Kidney epithelial cell (primary cell): ENCODE data around the gene LYPD6. TPM values are rescaled to one million over a fixed set of nuclear protein-coding genes. Genes with fewer than 3 reads are reported as not detected.

Experiments used
- DNase-seq: peaks from one replicate; pipeline ENCODE4 v3.0.0-alpha.2; 2010; ENCODE audit warnings: low read depth
- H3K27me3 ChIP-seq: 2 replicates; pipeline ENCODE4 v1.6.0; 2011; ENCODE audit warnings: low read length; ENCODE audit not compliant: control insufficient read depth, insufficient read depth
- H3K36me3 ChIP-seq: 2 replicates; pipeline ENCODE4 v1.5.1; 2011; ENCODE audit warnings: low read length; ENCODE audit not compliant: control insufficient read depth, insufficient read depth
- H3K4me3 ChIP-seq: 2 replicates; pipeline ENCODE4 v1.5.1; 2011; ENCODE audit warnings: low read depth, mild to moderate bottlenecking, control low read depth, low read length
- CTCF ChIP-seq: IDR thresholded peaks from 2 replicates; pipeline ENCODE4 v1.5.1; 2011; ENCODE audit warnings: mild to moderate bottlenecking, moderate library complexity, low read length, control low read depth, inconsistent platforms; ENCODE audit not compliant: insufficient read depth, poor library complexity, severe bottlenecking
- total RNA-seq: library from RNA; depleted of rRNA; stranded (reverse); fragments of >200 nt; gene quantifications from 2 replicates; pipeline ENCODE4 v1.2.3, GENCODE V29; 2015

LYPD6 gene
- total RNA-seq, 1 donor from 2014 or later, result 3.7 TPM

DNA sequence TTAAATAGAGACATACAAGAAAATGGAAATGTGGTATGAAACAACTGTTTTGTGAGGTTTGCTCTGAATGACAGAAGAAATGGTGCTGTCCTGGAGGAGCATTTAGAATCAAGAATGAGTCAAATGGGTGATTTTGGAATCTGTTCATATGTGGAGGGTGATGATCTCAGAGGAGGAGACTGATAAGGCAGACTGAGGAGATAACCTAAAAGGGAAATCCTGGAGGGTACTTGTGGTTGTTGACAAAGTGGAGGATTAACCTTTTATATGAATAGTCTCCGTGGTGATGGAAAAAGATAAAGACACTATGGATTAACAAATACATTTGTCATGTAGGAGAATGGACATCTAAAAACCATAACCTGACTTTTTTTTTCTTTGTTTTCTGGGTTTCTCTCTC lies 183.1 kb downstream of the LYPD6 start:
- Histone ChIP-seq H3K36me3 (no peaks in the 10 kb centered on the region), H3K4me3 (no peak overlapping the region), H3K27me3 (no peaks in the 10 kb centered on the region)
- no peak for DNase-seq
- no peak for TF ChIP-seq CTCF
